Natural killer cell (primary cell): Measurements from ENCODE around the gene CIAPIN1. TPM values are rescaled to one million over a fixed set of nuclear protein-coding genes. Genes with fewer than 3 reads are reported as not detected.

Source experiments
- ATAC-seq, 3 donors: fragments of 150-1000 bp in 2 of 3; fragments of 200-7000 bp in 1 of 3; cut with Tn5 transposase; 1 replicate in 1 of 3; 2 replicates in 2 of 3; pipeline ENCODE4 v1.10.0; 2021; ENCODE audit warnings: mild to moderate bottlenecking in 2 of 3, moderate library complexity in 2 of 3
- DNase-seq, 2 donors: peaks; one replicate each; pipeline versions ENCODE4 v3.0.0 to v3.0.0-alpha.2; 2013 to 2021; ENCODE audit warnings: mixed read lengths in 1 of 2
- H3K27ac ChIP-seq: one replicate; pipeline ENCODE4 v1.5.1; 2013; ENCODE audit warnings: mild to moderate bottlenecking, low read length
- H3K27me3 ChIP-seq: one replicate; pipeline ENCODE4 v1.6.1; 2013; ENCODE audit warnings: low read length; ENCODE audit not compliant: control insufficient read depth, insufficient read depth
- H3K36me3 ChIP-seq: one replicate; pipeline ENCODE4 v1.6.1; 2013; ENCODE audit warnings: low read length; ENCODE audit not compliant: control insufficient read depth, insufficient read depth
- H3K4me1 ChIP-seq: one replicate; pipeline ENCODE4 v1.6.1; 2013; ENCODE audit warnings: low read length; ENCODE audit not compliant: control insufficient read depth, insufficient read depth
- H3K4me3 ChIP-seq: one replicate; pipeline ENCODE4 v1.5.1; 2013; ENCODE audit warnings: low read length
- H3K9me3 ChIP-seq: one replicate; pipeline ENCODE4 v1.6.1; 2013; ENCODE audit warnings: low read length; ENCODE audit not compliant: control insufficient read depth, insufficient read depth
- H3K27ac Mint-ChIP-seq, 2 donors: one replicate each; pipeline ENCODE4 v1.8.0; 2022; ENCODE audit warnings: mild to moderate bottlenecking in 2 of 2, mixed read lengths in 2 of 2, moderate library complexity in 1 of 2
- H3K27me3 Mint-ChIP-seq, 2 donors: one replicate each; pipeline ENCODE4 v1.8.0; 2022; ENCODE audit warnings: low read depth in 2 of 2, mixed read lengths in 2 of 2
- H3K36me3 Mint-ChIP-seq: one replicate; pipeline ENCODE4 v1.8.0; 2022; ENCODE audit warnings: mixed read lengths
- H3K4me1 Mint-ChIP-seq, 2 donors: one replicate each; pipeline ENCODE4 v1.8.0; 2022; ENCODE audit warnings: mixed read lengths in 2 of 2
- H3K4me3 Mint-ChIP-seq: one replicate; pipeline ENCODE4 v1.8.0; 2022; ENCODE audit warnings: mild to moderate bottlenecking, moderate library complexity, mixed read lengths
- H3K9me3 Mint-ChIP-seq, 2 donors: one replicate each; pipeline ENCODE4 v1.8.0; 2022; ENCODE audit warnings: mixed read lengths in 2 of 2
- WGBS: methylation state at CpG from one replicate; pipeline ENCODE4 v1.1.7; 2013; ENCODE audit warnings: missing lambda C conversion rate; ENCODE audit not compliant: insufficient coverage; 5-methylcytosine and 5-hydroxymethylcytosine counted together
- intact Hi-C: fragments of 100-400 bp; cut with micrococcal nuclease; formaldehyde crosslinking; loops from one replicate; pipeline ENCODE4 v1.14.2; 2022
- total RNA-seq, 4 donors: library from RNA; stranded (reverse); fragments of 120-200 nt in 1 of 4; gene quantifications; one replicate each; pipeline versions ENCODE4 v1.2.3 to v1.2.4, GENCODE V29; 2013 to 2022
- TF ChIP-seq, protein P1 (sequence below): fragments of 200-600 bp; IDR thresholded peaks from one replicate; pipeline ENCODE4 v1.8.0; 2022; ENCODE audit warnings: antibody characterized with exemption

The CIAPIN1 gene
- total RNA-seq, 3 donors from 2014 or later (not counting 1 experiment from before 2014, with no cell fraction given), result 41.1 to 48.8 (median 42.9) TPM

DNA sequence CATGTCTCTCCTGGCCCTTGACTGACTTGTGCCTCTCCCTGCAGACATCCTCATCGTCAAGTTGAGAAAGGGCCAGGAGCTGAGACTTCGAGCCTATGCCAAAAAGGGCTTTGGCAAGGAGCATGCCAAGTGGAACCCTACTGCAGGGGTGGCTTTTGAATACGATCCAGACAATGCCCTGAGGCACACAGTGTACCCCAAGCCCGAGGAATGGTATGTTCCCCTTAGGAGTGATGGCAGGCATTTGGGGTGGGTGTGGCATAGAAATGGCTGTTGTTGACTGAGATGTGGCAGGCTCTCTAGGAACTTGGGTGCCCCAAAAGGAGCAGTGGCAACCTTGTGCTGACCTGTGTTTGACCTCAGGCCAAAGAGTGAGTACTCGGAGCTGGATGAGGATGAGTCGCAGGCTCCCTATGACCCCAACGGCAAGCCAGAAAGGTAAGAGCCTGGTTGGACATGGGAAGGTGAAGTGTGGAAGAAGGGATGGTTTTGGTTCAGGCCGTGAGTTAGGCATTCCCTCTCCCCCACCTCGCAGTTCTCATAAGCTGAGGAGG lies 22.8 kb upstream of the CIAPIN1 start:
- H3K36me3 Mint-ChIP-seq, result peaks cover 20% of the 10 kb centered on the region
- H3K27me3 Mint-ChIP-seq, result no peaks in the 10 kb centered on the region
- ATAC-seq, result no peak
- Histone ChIP-seq H3K4me1 (no peaks in the 10 kb centered on the region), H3K27ac (no peak overlapping the region), H3K4me3 (no peak overlapping the region), H3K27me3 (no peaks in the 10 kb centered on the region), H3K36me3 (peaks cover 56% of the 10 kb centered on the region), H3K9me3 (no peaks in the 10 kb centered on the region)
- no peaks in the 10 kb centered on the region for H3K9me3 Mint-ChIP-seq
- 93% methylated on average over 9 of the region's 9 CpGs for WGBS
- TF ChIP-seq, protein P1, sequence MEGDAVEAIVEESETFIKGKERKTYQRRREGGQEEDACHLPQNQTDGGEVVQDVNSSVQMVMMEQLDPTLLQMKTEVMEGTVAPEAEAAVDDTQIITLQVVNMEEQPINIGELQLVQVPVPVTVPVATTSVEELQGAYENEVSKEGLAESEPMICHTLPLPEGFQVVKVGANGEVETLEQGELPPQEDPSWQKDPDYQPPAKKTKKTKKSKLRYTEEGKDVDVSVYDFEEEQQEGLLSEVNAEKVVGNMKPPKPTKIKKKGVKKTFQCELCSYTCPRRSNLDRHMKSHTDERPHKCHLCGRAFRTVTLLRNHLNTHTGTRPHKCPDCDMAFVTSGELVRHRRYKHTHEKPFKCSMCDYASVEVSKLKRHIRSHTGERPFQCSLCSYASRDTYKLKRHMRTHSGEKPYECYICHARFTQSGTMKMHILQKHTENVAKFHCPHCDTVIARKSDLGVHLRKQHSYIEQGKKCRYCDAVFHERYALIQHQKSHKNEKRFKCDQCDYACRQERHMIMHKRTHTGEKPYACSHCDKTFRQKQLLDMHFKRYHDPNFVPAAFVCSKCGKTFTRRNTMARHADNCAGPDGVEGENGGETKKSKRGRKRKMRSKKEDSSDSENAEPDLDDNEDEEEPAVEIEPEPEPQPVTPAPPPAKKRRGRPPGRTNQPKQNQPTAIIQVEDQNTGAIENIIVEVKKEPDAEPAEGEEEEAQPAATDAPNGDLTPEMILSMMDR, result no peak
- intact Hi-C loops, result no loop called here
- H3K27ac Mint-ChIP-seq, result no peak overlapping the region
- DNase-seq, result no peak
- H3K4me3 Mint-ChIP-seq, result no peak overlapping the region
- H3K4me1 Mint-ChIP-seq, result peaks cover 10 to 12% of the 10 kb centered on the region in 2 donors

DNA sequence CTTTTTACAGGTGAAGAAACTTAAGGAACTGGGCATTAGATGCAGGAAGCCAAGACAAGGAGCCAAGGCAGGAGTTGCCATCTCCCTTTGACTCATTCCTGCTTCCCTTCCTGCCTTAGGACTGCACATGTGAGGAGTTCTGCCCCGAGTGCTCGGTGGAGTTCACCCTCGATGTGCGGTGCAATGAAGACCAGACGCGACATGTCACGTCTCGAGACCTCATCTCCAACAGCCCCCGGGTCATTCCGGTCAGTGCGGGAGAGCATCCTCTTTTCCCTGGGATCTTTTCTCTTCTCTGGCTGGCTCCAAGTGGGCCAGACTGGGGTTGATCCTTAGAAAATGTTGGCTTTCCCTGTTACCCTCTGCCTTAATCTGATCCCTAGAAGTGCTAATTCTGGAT lies 21.9 kb upstream of the CIAPIN1 start:
- Mint-ChIP-seq H3K27ac (no peak overlapping the region), H3K36me3 (peaks cover 20% of the 10 kb centered on the region), H3K4me3 (no peak overlapping the region), H3K4me1 (peaks cover 19% of the 10 kb centered on the region in 2 donors), H3K9me3 (no peaks in the 10 kb centered on the region), H3K27me3 (no peaks in the 10 kb centered on the region)
- H3K4me3 ChIP-seq, result no peak overlapping the region
- H3K27me3 ChIP-seq, result no peaks in the 10 kb centered on the region
- no peak for DNase-seq
- no peaks in the 10 kb centered on the region for H3K4me1 ChIP-seq
- ATAC-seq, result no peak
- intact Hi-C loops, result no loop called here
- no peak overlapping the region for H3K27ac ChIP-seq
- H3K36me3 ChIP-seq, result peaks cover 63% of the 10 kb centered on the region
- WGBS, result 98% methylated on average over 11 of the region's 11 CpGs
- TF ChIP-seq, protein P1, result no peak
- no peaks in the 10 kb centered on the region for H3K9me3 ChIP-seq

DNA sequence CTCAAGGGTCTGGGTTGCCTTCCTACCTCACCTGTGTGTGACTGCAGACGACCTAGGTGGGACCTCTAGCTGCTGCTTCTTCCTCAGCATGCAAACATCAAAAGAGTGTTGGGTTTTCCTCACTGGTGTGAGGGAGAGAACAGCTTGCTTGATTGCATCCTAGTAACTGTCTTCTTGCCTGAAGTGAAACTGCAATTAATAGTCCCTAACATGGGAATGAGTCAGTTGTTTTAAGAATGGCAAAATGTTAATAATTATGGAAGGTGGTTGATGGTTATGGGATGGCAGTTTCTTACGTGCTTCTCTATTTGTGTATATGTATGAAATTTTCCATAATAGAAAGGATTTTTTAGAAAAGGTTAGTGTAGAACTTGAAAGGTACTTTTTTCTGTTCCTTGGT lies 21.2 kb upstream of the CIAPIN1 start:
- intact Hi-C loops, result no loop called here
- Mint-ChIP-seq H3K27me3 (no peaks in the 10 kb centered on the region), H3K4me3 (no peak overlapping the region), H3K27ac (no peak overlapping the region), H3K36me3 (peaks cover 20% of the 10 kb centered on the region), H3K4me1 (peaks cover 25 to 26% of the 10 kb centered on the region in 2 donors), H3K9me3 (no peaks in the 10 kb centered on the region)
- 90% methylated on average over 2 of the region's 2 CpGs for WGBS
- Histone ChIP-seq H3K9me3 (no peaks in the 10 kb centered on the region), H3K27me3 (no peaks in the 10 kb centered on the region), H3K36me3 (peaks cover 65% of the 10 kb centered on the region), H3K27ac (no peak overlapping the region), H3K4me3 (no peak overlapping the region), H3K4me1 (peaks cover 6% of the 10 kb centered on the region)
- TF ChIP-seq, protein P1, result no peak
- no peak for DNase-seq
- no peak for ATAC-seq

DNA sequence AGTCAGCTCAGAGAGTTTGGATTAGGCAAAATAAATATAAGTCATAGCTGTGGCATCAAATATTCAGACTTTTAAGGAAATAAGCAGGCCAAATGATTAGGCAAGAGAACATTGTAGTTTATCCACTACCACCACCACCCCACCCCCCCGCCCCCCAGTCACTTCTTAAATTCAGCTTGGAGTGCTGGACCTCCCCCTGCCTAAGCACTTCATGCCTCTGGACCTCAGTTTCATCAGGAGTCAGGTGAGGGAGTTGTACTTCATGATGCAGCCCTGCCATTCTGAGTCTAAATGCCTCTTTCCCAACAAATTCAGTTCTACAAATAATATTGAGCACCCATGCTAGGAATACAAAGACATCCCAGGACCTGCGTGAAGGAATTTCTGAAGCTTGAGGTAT lies 17.3 kb upstream of the CIAPIN1 start:
- no peak for DNase-seq
- Mint-ChIP-seq H3K4me3 (no peak overlapping the region), H3K36me3 (peaks cover 20% of the 10 kb centered on the region), H3K4me1 (peaks cover 32 to 33% of the 10 kb centered on the region in 2 donors), H3K27ac (peak overlapping the region in 1 of 2 donors; percentile 19), H3K27me3 (no peaks in the 10 kb centered on the region), H3K9me3 (no peaks in the 10 kb centered on the region)
- TF ChIP-seq, protein P1, result no peak
- no peaks in the 10 kb centered on the region for H3K9me3 ChIP-seq
- no peak for ATAC-seq
- intact Hi-C loops, result no loop called here
- H3K27ac ChIP-seq, result no peak overlapping the region
- WGBS, result 100% methylated on average over 1 of the region's 2 CpGs
- no peak overlapping the region for H3K4me3 ChIP-seq
- peaks cover 49% of the 10 kb centered on the region for H3K36me3 ChIP-seq
- peaks cover 12% of the 10 kb centered on the region for H3K4me1 ChIP-seq
- no peaks in the 10 kb centered on the region for H3K27me3 ChIP-seq
